Neuron (in vitro differentiated cells): ENCODE measurements around the gene ERMAP.
"Not testable (repeated sequence)": the region's sequence is repeated elsewhere in the genome, so short reads cannot be mapped to it uniquely, and the experiment has no call there.

Source experiments
- H2AFZ ChIP-seq: one replicate; pipeline ENCODE4 v1.6.1; 2013; ENCODE audit warnings: low read depth, mild to moderate bottlenecking, inconsistent platforms, low read length, moderate library complexity
- H3K27me3 ChIP-seq: one replicate; pipeline ENCODE4 v1.6.1; 2013; ENCODE audit warnings: low read length; ENCODE audit not compliant: insufficient read depth
- H3K36me3 ChIP-seq: one replicate; pipeline ENCODE4 v1.6.1; 2013; ENCODE audit warnings: low read length; ENCODE audit not compliant: insufficient read depth
- H3K4me1 ChIP-seq: one replicate; pipeline ENCODE4 v1.6.1; 2013; ENCODE audit warnings: low read length; ENCODE audit not compliant: insufficient read depth
- H3K4me3 ChIP-seq: 2 replicates; pipeline ENCODE4 v1.5.1; 2013; ENCODE audit warnings: mild to moderate bottlenecking, low read length, moderate library complexity
- H3K9me3 ChIP-seq: one replicate; pipeline ENCODE4 v1.6.1; 2013; ENCODE audit warnings: low read length

The ERMAP gene

GRCh38 chr1:42851960-42852607 is 35.2 kb downstream of the ERMAP start:
- no peak overlapping the region for H3K4me3 ChIP-seq
- no peaks in the 10 kb centered on the region for H3K27me3 ChIP-seq
- H3K36me3 ChIP-seq: peaks cover 39% of the 10 kb centered on the region
- peaks cover 12% of the 10 kb centered on the region for H3K9me3 ChIP-seq
- H3K4me1 ChIP-seq: peaks cover 13% of the 10 kb centered on the region
- H2AFZ ChIP-seq: no peak overlapping the region

- Histone ChIP-seq H3K9me3 (peaks cover 17% of the 10 kb centered on the region), H3K27me3 (no peaks in the 10 kb centered on the region), H3K4me3 (no peak overlapping the region), H3K4me1 (peaks cover 8% of the 10 kb centered on the region), H2AFZ (no peak overlapping the region), H3K36me3 (peaks cover 39% of the 10 kb centered on the region)
Measured at GRCh38 chr1:42852608-42852980, 35.7 kb downstream of the ERMAP start.

GRCh38 chr1:42853116-42853884 is 36.4 kb downstream of the ERMAP start:
- Histone ChIP-seq H3K27me3 (no peaks in the 10 kb centered on the region), H2AFZ (no peak overlapping the region), H3K9me3 (peaks cover 17% of the 10 kb centered on the region), H3K4me1 (peaks cover 1% of the 10 kb centered on the region), H3K4me3 (no peak overlapping the region), H3K36me3 (peaks cover 39% of the 10 kb centered on the region)

- H2AFZ ChIP-seq, H3K4me3 ChIP-seq, H3K4me1 ChIP-seq, H3K9me3 ChIP-seq, H3K27me3 ChIP-seq: not testable (repeated sequence)
- H3K36me3 ChIP-seq: peaks cover 13% of the 10 kb centered on the region
Measured at GRCh38 chr1:42856554-42856953, 39.6 kb downstream of the ERMAP start.

GRCh38 chr1:42859366-42859765 is 42.4 kb downstream of the ERMAP start:
- H3K36me3 ChIP-seq, H3K4me1 ChIP-seq, H3K4me3 ChIP-seq, H3K27me3 ChIP-seq, H2AFZ ChIP-seq, H3K9me3 ChIP-seq: not testable (repeated sequence)

GRCh38 chr1:42860339-42861013 is 43.6 kb downstream of the ERMAP start:
- Histone ChIP-seq H3K4me1 (no peaks in the 10 kb centered on the region), H2AFZ (no peak overlapping the region), H3K4me3 (no peak overlapping the region), H3K27me3 (no peaks in the 10 kb centered on the region), H3K36me3 (no peaks in the 10 kb centered on the region), H3K9me3 (peaks cover 5% of the 10 kb centered on the region)

GRCh38 chr1:42861014-42861399 is 44.1 kb downstream of the ERMAP start:
- Histone ChIP-seq H3K4me3 (no peak overlapping the region), H2AFZ (no peak overlapping the region), H3K9me3 (peaks cover 5% of the 10 kb centered on the region), H3K4me1 (no peaks in the 10 kb centered on the region), H3K27me3 (no peaks in the 10 kb centered on the region), H3K36me3 (no peaks in the 10 kb centered on the region)

- H3K4me1 ChIP-seq: no peaks in the 10 kb centered on the region
- no peaks in the 10 kb centered on the region for H3K27me3 ChIP-seq
- H3K9me3 ChIP-seq: no peaks in the 10 kb centered on the region
- H3K4me3 ChIP-seq: no peak overlapping the region
- H2AFZ ChIP-seq: no peak overlapping the region
- H3K36me3 ChIP-seq: no peaks in the 10 kb centered on the region
Measured at GRCh38 chr1:42866549-42866948, 49.6 kb downstream of the ERMAP start.

- H3K36me3 ChIP-seq, H3K4me3 ChIP-seq, H3K27me3 ChIP-seq, H2AFZ ChIP-seq, H3K4me1 ChIP-seq, H3K9me3 ChIP-seq: not testable (repeated sequence)
Measured at GRCh38 chr1:42868466-42868865, 51.5 kb downstream of the ERMAP start.

GRCh38 chr1:42869254-42869653 is 52.3 kb downstream of the ERMAP start:
- not testable (repeated sequence) for H3K9me3 ChIP-seq, H3K36me3 ChIP-seq, H3K4me3 ChIP-seq

GRCh38 chr1:42869751-42870150 is 52.8 kb downstream of the ERMAP start:
- not testable (repeated sequence) for H3K4me1 ChIP-seq, H3K4me3 ChIP-seq, H3K9me3 ChIP-seq, H3K27me3 ChIP-seq, H2AFZ ChIP-seq, H3K36me3 ChIP-seq

More at GRCh38 chr1:42869254-42869653, 52.3 kb downstream of the ERMAP start:
- H2AFZ ChIP-seq, H3K27me3 ChIP-seq, H3K4me1 ChIP-seq: not testable (repeated sequence)

GRCh38 chr1:42873108-42873507 is 56.2 kb downstream of the ERMAP start:
- H3K27me3 ChIP-seq, H3K36me3 ChIP-seq, H3K4me3 ChIP-seq, H2AFZ ChIP-seq, H3K9me3 ChIP-seq, H3K4me1 ChIP-seq: not testable (repeated sequence)

GRCh38 chr1:42873670-42874069 is 56.7 kb downstream of the ERMAP start:
- H3K27me3 ChIP-seq: peaks cover 2% of the 10 kb centered on the region
- H3K9me3 ChIP-seq: no peaks in the 10 kb centered on the region
- no peaks in the 10 kb centered on the region for H3K36me3 ChIP-seq
- H3K4me1 ChIP-seq: no peaks in the 10 kb centered on the region
- H2AFZ ChIP-seq: no peak overlapping the region
- no peak overlapping the region for H3K4me3 ChIP-seq
